ENCODE results near the gene POLD4. TPM values are rescaled to one million over a fixed set of nuclear protein-coding genes. Genes with fewer than 3 reads are reported as not detected.

Gene POLD4
- total and polyA plus RNA-seq, 2 of the 13 experiments (the other 11 are each of a cell fraction or from before 2014, with no cell fraction given), result 10.5 to 27.4 TPM

DNA sequence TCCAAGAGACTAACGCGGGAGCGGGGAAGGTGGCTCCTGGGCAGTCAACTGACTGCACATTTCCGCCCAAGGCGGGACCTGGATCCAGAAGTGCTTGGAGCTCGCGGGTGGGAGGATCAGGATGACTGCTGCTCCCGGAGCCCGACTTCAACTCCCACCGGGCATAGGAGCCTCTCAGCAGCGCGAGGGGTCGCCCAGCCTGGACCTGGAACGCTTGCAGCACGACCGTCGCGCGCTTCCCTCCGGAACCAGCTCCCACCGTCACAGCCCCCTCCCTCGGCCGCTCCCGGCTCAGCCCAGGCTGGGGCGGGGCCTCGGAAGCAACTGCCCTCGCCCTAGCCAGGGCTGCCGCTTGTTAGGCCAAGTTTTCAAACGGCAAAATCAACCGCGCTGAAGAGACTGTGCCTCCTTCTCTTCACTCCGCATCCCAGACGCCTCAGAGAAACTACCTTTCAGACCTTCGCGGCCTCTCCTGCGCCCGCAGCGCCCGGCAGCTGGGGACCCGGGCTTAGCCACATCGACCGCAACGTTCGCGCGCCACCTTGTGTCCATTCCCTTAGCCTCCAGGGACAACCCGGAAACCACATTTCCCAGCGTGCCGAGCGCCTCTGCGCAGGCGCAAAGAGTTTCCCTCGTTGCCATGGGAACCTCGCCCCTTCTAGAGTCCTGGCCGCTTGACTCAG is 36.0 kb downstream of the POLD4 start (continued):
- TF ChIP-seq, protein P1, sequence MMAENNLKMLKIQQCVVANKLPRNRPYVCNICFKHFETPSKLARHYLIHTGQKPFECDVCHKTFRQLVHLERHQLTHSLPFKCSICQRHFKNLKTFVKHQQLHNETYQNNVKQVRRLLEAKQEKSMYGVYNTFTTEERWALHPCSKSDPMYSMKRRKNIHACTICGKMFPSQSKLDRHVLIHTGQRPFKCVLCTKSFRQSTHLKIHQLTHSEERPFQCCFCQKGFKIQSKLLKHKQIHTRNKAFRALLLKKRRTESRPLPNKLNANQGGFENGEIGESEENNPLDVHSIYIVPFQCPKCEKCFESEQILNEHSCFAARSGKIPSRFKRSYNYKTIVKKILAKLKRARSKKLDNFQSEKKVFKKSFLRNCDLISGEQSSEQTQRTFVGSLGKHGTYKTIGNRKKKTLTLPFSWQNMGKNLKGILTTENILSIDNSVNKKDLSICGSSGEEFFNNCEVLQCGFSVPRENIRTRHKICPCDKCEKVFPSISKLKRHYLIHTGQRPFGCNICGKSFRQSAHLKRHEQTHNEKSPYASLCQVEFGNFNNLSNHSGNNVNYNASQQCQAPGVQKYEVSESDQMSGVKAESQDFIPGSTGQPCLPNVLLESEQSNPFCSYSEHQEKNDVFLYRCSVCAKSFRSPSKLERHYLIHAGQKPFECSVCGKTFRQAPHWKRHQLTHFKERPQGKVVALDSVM (CRISPR knock-in tag; IDR thresholded peaks at IDR 0.05), result peak; percentile 55; the same call in 1 of the 2 replicates
- TF ChIP-seq FOXC1 (CRISPR knock-in tag; IDR thresholded peaks at IDR 0.05; ENCODE audit: borderline replicate concordance), result 0 out of 2 replicates have a peak, but pooled peaks have one; percentile 63
- no peak for TF ChIP-seq PBX2 (CRISPR knock-in tag; IDR thresholded peaks at IDR 0.05)
- TF ChIP-seq ZNF749 (CRISPR knock-in tag; IDR thresholded peaks at IDR 0.05; ENCODE audit: borderline replicate concordance), result peak; percentile 71; the same call in 1 of the 2 replicates
- TF ChIP-seq PHF20 (CRISPR knock-in tag; IDR thresholded peaks at IDR 0.05), result peak; percentile 68; the same call in 1 of the 2 replicates
- TF ChIP-seq FOXA3 (CRISPR knock-in tag; IDR thresholded peaks at IDR 0.05), result 0 out of 2 replicates have a peak, but pooled peaks have one; percentile 35
- no peak for TF ChIP-seq ZNF550 (CRISPR knock-in tag; IDR thresholded peaks at IDR 0.05; ENCODE audit: borderline replicate concordance)
- TF ChIP-seq, protein P2, sequence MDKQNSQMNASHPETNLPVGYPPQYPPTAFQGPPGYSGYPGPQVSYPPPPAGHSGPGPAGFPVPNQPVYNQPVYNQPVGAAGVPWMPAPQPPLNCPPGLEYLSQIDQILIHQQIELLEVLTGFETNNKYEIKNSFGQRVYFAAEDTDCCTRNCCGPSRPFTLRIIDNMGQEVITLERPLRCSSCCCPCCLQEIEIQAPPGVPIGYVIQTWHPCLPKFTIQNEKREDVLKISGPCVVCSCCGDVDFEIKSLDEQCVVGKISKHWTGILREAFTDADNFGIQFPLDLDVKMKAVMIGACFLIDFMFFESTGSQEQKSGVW (CRISPR knock-in tag; IDR thresholded peaks at IDR 0.05; ENCODE audit: borderline replicate concordance), result no peak
- TF ChIP-seq ZNF773 (CRISPR knock-in tag; IDR thresholded peaks at IDR 0.05; ENCODE audit: borderline replicate concordance), result peak; percentile 69; the same call in 1 of the 2 replicates
- peak; percentile 92 for TF ChIP-seq STAG1 (CRISPR knock-in tag; IDR thresholded peaks at IDR 0.05)
- TF ChIP-seq ZNF747 (CRISPR knock-in tag; IDR thresholded peaks at IDR 0.05; ENCODE audit: borderline replicate concordance), result peak; percentile 95; the same call in 1 of the 2 replicates
- no peak for TF ChIP-seq NFYC (CRISPR knock-in tag; IDR thresholded peaks at IDR 0.05)
- TF ChIP-seq NCOA5 (CRISPR knock-in tag; IDR thresholded peaks at IDR 0.05), result peak; percentile 48; the same call in 1 of the 2 replicates
- no peak for TF ChIP-seq ARNT (IDR thresholded peaks at IDR 0.05)
- TF ChIP-seq, protein P3, sequence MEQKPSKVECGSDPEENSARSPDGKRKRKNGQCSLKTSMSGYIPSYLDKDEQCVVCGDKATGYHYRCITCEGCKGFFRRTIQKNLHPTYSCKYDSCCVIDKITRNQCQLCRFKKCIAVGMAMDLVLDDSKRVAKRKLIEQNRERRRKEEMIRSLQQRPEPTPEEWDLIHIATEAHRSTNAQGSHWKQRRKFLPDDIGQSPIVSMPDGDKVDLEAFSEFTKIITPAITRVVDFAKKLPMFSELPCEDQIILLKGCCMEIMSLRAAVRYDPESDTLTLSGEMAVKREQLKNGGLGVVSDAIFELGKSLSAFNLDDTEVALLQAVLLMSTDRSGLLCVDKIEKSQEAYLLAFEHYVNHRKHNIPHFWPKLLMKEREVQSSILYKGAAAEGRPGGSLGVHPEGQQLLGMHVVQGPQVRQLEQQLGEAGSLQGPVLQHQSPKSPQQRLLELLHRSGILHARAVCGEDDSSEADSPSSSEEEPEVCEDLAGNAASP (CRISPR knock-in tag; IDR thresholded peaks at IDR 0.05; ENCODE audit: borderline replicate concordance), result 0 out of 2 replicates have a peak, but pooled peaks have one; percentile 47
- TF ChIP-seq, protein P4, sequence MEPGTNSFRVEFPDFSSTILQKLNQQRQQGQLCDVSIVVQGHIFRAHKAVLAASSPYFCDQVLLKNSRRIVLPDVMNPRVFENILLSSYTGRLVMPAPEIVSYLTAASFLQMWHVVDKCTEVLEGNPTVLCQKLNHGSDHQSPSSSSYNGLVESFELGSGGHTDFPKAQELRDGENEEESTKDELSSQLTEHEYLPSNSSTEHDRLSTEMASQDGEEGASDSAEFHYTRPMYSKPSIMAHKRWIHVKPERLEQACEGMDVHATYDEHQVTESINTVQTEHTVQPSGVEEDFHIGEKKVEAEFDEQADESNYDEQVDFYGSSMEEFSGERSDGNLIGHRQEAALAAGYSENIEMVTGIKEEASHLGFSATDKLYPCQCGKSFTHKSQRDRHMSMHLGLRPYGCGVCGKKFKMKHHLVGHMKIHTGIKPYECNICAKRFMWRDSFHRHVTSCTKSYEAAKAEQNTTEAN (CRISPR knock-in tag; conservative IDR thresholded peaks at IDR 0.05), result 0 out of 2 replicates have a peak, but pooled peaks have one; percentile 30
- peak; percentile 61 for TF ChIP-seq IKZF4 (CRISPR knock-in tag; IDR thresholded peaks at IDR 0.05; ENCODE audit: borderline replicate concordance, low read depth, not compliant biosample characterization)
- peak; percentile 100 for TF ChIP-seq RFX3 (CRISPR knock-in tag; IDR thresholded peaks at IDR 0.05)
- peak; percentile 57 for TF ChIP-seq POGK (CRISPR knock-in tag; conservative IDR thresholded peaks at IDR 0.05)
- TF ChIP-seq ZSCAN29 (CRISPR knock-in tag; conservative IDR thresholded peaks at IDR 0.05), result 0 out of 2 replicates have a peak, but pooled peaks have one; percentile 30
